ENCODE measurements around the gene MUC13.

MUC13 gene

DNA sequence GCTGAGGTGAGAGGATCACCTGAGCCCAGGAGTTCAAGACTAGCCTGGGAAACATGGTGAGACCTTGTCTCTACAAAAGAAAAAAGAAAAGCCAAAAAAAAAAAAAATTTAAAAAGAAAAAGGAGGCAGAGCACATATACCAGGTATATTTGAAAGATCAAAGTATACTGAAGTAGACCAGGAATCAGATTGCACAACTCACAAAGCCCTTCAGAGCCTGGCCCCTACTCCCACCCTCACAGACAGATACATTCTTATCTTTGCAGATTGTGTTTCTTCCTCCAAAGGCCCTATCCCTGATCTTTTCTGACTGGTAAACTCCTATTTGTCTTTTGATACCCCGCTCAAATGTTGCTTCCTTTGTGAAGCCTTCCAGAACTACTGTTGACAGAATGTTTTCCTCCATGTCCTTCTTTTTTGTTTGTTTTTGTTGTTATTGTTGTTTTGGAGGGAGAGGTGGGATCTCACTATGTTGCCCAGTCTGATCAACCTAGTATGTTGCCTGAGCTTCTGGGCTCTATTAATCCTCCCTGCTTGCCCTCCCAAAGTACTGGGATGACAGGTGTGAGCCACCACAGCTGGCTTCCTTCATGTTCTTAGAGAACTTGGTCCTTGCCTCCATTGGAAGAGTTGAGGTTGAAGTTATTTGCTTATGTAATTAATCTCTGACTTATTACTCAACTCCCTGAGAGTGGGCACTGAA, 37.6 kb downstream of the MUC13 start:
- DNase-seq (ENCODE audit: low spot score): no peak
- no peak for TF ChIP-seq CTCF (IDR thresholded peaks at IDR 0.05; ENCODE audit: extremely low read depth, missing control alignments)

GRCh38 chr3:124895756-124896155, 38.8 kb downstream of the MUC13 start:
- no peak for TF ChIP-seq CTCF (IDR thresholded peaks at IDR 0.05; ENCODE audit: extremely low read depth, missing control alignments)
- DNase-seq (ENCODE audit: low spot score): no peak

GRCh38 chr3:124893526-124893925, 41.0 kb downstream of the MUC13 start:
- no peak for DNase-seq (ENCODE audit: low spot score)
- TF ChIP-seq CTCF (IDR thresholded peaks at IDR 0.05; ENCODE audit: extremely low read depth, missing control alignments): no peak

DNA sequence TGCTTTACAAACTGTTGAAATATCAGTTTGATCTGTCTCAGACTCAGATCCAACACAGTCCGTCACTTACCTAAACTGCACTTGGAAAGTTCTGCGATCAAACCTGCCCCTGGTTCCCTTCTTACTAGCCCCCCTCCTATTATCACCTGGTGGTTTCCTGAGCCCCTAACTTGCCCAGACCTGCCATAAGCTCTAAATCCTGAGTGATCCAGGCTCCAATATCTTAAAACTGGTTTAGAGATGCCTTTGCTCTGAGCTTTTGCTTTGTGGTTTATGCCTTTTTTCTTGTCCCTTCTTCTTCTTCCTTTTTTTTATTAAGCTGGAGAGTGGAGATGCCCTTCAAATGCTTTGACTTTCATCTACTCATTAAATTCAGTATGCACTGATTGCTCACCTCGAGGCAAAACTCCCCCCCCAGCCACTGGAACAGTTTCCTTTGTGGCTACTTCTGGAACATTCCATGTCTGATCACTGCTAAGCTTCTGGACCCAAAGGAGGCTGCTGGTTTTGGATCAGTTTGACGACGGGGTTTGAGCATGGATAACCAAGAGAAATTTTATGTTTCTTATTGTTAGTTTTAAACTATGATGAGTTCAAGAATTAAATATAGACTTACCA, 43.9 kb downstream of the MUC13 start:
- TF ChIP-seq CTCF (IDR thresholded peaks at IDR 0.05; ENCODE audit: extremely low read depth, missing control alignments): no peak
- DNase-seq (ENCODE audit: low spot score): no peak

DNA sequence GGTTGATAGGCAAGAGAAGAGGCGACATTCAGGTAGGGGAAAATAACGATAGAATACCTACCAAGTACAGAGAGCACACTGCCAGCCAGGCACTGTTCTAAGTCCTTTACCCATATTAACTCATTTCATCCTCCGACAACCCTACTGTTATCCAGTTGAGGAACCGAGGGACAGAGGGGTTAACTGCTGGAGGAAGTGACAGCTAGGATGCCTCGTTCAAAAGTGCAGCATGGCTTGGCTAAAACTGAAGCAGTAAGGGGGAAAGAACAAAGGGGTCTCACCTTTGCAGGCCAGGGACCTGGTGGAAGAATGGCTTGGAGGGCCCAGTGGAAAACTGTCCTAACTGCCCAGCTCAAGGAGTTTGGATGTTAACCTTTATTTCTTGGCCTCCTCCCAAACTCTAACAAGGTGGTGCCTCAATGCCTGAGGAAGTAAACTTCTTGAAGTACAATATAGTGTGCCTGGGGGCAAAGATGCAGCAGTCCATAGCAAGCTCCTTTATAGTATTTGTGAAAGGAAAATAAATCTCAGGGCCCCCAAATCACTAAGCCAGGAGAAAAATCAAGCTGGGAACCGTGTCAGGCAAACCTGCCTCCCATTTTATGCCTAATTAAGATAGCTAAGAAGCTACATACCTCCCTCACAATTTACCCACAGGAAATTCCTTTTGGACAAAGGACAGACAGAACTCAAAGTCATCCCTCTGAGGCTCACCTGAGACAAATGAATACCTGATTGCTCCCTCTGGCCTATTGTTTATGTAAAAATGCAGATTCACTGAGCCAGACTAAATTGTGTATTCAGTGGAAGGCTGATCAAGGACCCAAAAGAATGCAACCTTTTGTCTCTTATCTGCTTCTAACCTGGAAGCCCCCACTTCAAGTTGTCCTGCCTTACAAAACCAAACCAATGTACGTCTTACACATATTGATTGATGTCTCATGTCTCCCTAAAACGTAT, 45.8 kb downstream of the MUC13 start:
- no peak for DNase-seq (ENCODE audit: low spot score)
- TF ChIP-seq CTCF (IDR thresholded peaks at IDR 0.05; ENCODE audit: extremely low read depth, missing control alignments): no peak

GRCh38 chr3:124887932-124888298, 46.6 kb downstream of the MUC13 start:
- DNase-seq (ENCODE audit: low spot score): no peak
- TF ChIP-seq CTCF (IDR thresholded peaks at IDR 0.05; ENCODE audit: extremely low read depth, missing control alignments): no peak

Measured in GM20000 (cell line).